GM12878 (cell line): Measurements from ENCODE around the gene MRAP2.

Source experiments
- CHD1 ChIP-seq: IDR thresholded peaks from 2 replicates; pipeline ENCODE4 v1.6.1; 2012; ENCODE audit warnings: low read depth, low read length, improper control_type of control experiment
- CTCF ChIP-seq, 3 experiments: IDR thresholded peaks in 2 of 3; conservative IDR thresholded peaks in 1 of 3; 2 replicates each; pipeline ENCODE4 v1.5.1; 2011; ENCODE audit warnings: low read depth in 3 of 3, low read length in 3 of 3, mild to moderate bottlenecking in 3 of 3, control low read depth in 2 of 3, moderate library complexity in 2 of 3, inconsistent platforms in 1 of 3, mixed read lengths in 1 of 3; ENCODE audit not compliant: control insufficient read depth in 2 of 3, insufficient read depth in 1 of 3; ENCODE audit errors: extremely low read depth in 1 of 3
- EP300 ChIP-seq, 2 experiments: fragments of 150-350 bp in 1 of 2; IDR thresholded peaks; 2 replicates each; pipeline ENCODE4 v1.6.1; 2011 to 2012; ENCODE audit warnings: low read depth in 2 of 2, low read length in 2 of 2, borderline replicate concordance in 1 of 2, improper control_type of control experiment in 1 of 2, inconsistent platforms in 1 of 2; ENCODE audit not compliant: control insufficient read depth in 1 of 2
- RAD21 ChIP-seq: IDR thresholded peaks from 2 replicates; pipeline ENCODE4 v1.6.1; 2011; ENCODE audit warnings: mild to moderate bottlenecking, low read depth, low read length, moderate library complexity; ENCODE audit not compliant: insufficient read depth
- USF1 ChIP-seq: IDR thresholded peaks from 2 replicates; pipeline ENCODE4 v1.6.1; 2011; ENCODE audit warnings: borderline replicate concordance, low read depth, mild to moderate bottlenecking, moderate library complexity, mixed read lengths, low read length; ENCODE audit not compliant: insufficient read depth; ENCODE audit errors: extremely low read length
- ZNF274 ChIP-seq: IDR thresholded peaks from one replicate; pipeline ENCODE4 v1.8.0; 2011; ENCODE audit not compliant: insufficient read length, insufficient read depth
- TF ChIP-seq, protein P1 (sequence below): IDR thresholded peaks from 2 replicates; pipeline ENCODE4 v1.6.1; 2011; ENCODE audit warnings: low read depth, low read length, improper control_type of control experiment, borderline replicate concordance
- TF ChIP-seq, protein P2 (sequence below): fragments of 450-650 bp; conservative IDR thresholded peaks from 2 replicates; pipeline ENCODE4 v1.6.1; 2017; ENCODE audit warnings: mild to moderate bottlenecking, moderate library complexity

DNA sequence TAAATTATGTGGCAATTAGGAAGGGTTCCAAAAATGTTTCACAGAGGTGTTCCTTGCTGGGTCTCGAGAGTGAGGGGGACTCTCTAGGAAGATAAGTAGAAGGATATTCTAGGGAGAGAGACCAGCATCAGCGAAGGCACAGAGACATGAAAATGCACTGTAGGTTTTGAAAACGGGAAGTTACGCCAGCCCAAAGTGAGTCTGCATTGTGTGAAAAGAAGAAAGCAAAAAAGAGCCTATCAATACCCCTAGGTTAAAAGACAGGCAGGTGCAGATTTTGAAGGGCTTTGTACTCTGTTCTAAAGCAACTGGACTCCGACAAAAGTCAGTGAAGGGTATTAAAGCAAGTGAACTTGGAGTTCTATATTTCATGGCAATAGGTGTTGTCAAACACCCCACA, 25.7 kb upstream of the MRAP2 start:
- TF ChIP-seq CHD1 (no peak), CTCF (IDR thresholded peaks at IDR 0.05 in 2 of 3, conservative IDR thresholded peaks at IDR 0.05 in 1 of 3; ENCODE audit: control insufficient read depth in 2 of 3, extremely low read depth in 1 of 3, insufficient read depth in 1 of 3, low read depth in 3 of 3, low read length in 3 of 3) (no peak), ZNF274 (no peak), USF1 (no peak), RAD21 (no peak), EP300 (IDR thresholded peaks at IDR 0.05; ENCODE audit: borderline replicate concordance in 1 of 2, control insufficient read depth in 1 of 2, low read depth in 2 of 2, low read length in 2 of 2) (no peak)
- TF ChIP-seq, protein P1, sequence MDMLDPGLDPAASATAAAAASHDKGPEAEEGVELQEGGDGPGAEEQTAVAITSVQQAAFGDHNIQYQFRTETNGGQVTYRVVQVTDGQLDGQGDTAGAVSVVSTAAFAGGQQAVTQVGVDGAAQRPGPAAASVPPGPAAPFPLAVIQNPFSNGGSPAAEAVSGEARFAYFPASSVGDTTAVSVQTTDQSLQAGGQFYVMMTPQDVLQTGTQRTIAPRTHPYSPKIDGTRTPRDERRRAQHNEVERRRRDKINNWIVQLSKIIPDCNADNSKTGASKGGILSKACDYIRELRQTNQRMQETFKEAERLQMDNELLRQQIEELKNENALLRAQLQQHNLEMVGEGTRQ: no peak
- TF ChIP-seq, protein P2, sequence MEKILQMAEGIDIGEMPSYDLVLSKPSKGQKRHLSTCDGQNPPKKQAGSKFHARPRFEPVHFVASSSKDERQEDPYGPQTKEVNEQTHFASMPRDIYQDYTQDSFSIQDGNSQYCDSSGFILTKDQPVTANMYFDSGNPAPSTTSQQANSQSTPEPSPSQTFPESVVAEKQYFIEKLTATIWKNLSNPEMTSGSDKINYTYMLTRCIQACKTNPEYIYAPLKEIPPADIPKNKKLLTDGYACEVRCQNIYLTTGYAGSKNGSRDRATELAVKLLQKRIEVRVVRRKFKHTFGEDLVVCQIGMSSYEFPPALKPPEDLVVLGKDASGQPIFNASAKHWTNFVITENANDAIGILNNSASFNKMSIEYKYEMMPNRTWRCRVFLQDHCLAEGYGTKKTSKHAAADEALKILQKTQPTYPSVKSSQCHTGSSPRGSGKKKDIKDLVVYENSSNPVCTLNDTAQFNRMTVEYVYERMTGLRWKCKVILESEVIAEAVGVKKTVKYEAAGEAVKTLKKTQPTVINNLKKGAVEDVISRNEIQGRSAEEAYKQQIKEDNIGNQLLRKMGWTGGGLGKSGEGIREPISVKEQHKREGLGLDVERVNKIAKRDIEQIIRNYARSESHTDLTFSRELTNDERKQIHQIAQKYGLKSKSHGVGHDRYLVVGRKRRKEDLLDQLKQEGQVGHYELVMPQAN: no peak
